Astrocyte (in vitro differentiated cells and primary cell): ENCODE results near the gene CDH1. TPM values are rescaled to one million over a fixed set of nuclear protein-coding genes. Genes with fewer than 3 reads are reported as not detected.
"Not testable (repeated sequence)": the region's sequence is repeated elsewhere in the genome, so short reads cannot be mapped to it uniquely, and the experiment has no call there.

Source experiments
- DNase-seq: peaks from one replicate; pipeline ENCODE4 v3.0.0-alpha.2; 2010; ENCODE audit warnings: low read depth
- FAIRE-seq: peaks from 2 replicates; lab custom pipeline; 2011; peaks lifted over from hg19 to GRCh38; lab: Jason Lieb, UNC
- H2AFZ ChIP-seq: 2 replicates; pipeline ENCODE4 v1.6.0; 2012; ENCODE audit warnings: low read depth, low read length, inconsistent platforms
- H3K27ac ChIP-seq: 2 replicates; pipeline ENCODE4 v1.5.1; 2011; ENCODE audit warnings: low read depth, low read length, inconsistent platforms
- H3K27me3 ChIP-seq: 2 replicates; pipeline ENCODE4 v1.6.0; 2011; ENCODE audit warnings: low read length, inconsistent platforms; ENCODE audit not compliant: insufficient read depth
- H3K36me3 ChIP-seq: 2 replicates; pipeline ENCODE4 v1.5.1; 2011; ENCODE audit warnings: low read length, inconsistent platforms; ENCODE audit not compliant: insufficient read depth
- H3K4me1 ChIP-seq: 2 replicates; pipeline ENCODE4 v1.5.1; 2011; ENCODE audit warnings: low read length, inconsistent platforms; ENCODE audit not compliant: insufficient read depth
- H3K4me2 ChIP-seq: 2 replicates; pipeline ENCODE4 v1.6.0; 2012; ENCODE audit warnings: low read length, inconsistent platforms
- H3K4me3 ChIP-seq: 2 replicates; pipeline ENCODE4 v1.5.1; 2011; ENCODE audit warnings: low read depth, mild to moderate bottlenecking, low read length, inconsistent platforms; ENCODE audit not compliant: insufficient read depth
- H3K79me2 ChIP-seq: 2 replicates; pipeline ENCODE4 v1.6.0; 2012; ENCODE audit warnings: mild to moderate bottlenecking, low read length, inconsistent platforms; ENCODE audit not compliant: insufficient read depth
- H3K9ac ChIP-seq: 2 replicates; pipeline ENCODE4 v1.6.0; 2012; ENCODE audit warnings: mild to moderate bottlenecking, low read length, inconsistent platforms
- H3K9me3 ChIP-seq: 2 replicates; pipeline ENCODE4 v1.5.1; 2012; ENCODE audit warnings: low read depth, mild to moderate bottlenecking, low read length, inconsistent platforms; ENCODE audit not compliant: insufficient read depth
- H4K20me1 ChIP-seq: 2 replicates; pipeline ENCODE4 v1.6.0; 2012; ENCODE audit warnings: low read length, inconsistent platforms; ENCODE audit not compliant: insufficient read depth
- H3K27ac Mint-ChIP-seq: one replicate; pipeline ENCODE4 v1.8.0; 2021; ENCODE audit warnings: mild to moderate bottlenecking, mixed read lengths; ENCODE audit not compliant: unreplicated experiment
- H3K27me3 Mint-ChIP-seq: one replicate; pipeline ENCODE4 v1.8.0; 2021; ENCODE audit warnings: low read depth, mixed read lengths; ENCODE audit not compliant: unreplicated experiment
- H3K36me3 Mint-ChIP-seq: one replicate; pipeline ENCODE4 v1.8.0; 2021; ENCODE audit warnings: low read depth, mixed read lengths; ENCODE audit not compliant: unreplicated experiment
- H3K4me1 Mint-ChIP-seq: one replicate; pipeline ENCODE4 v1.8.0; 2021; ENCODE audit warnings: low read depth, mixed read lengths; ENCODE audit not compliant: unreplicated experiment
- H3K4me3 Mint-ChIP-seq: one replicate; pipeline ENCODE4 v1.8.0; 2021; ENCODE audit warnings: mild to moderate bottlenecking, moderate library complexity, mixed read lengths; ENCODE audit not compliant: unreplicated experiment
- H3K9me3 Mint-ChIP-seq: one replicate; pipeline ENCODE4 v1.8.0; 2021; ENCODE audit warnings: mild to moderate bottlenecking, mixed read lengths; ENCODE audit not compliant: unreplicated experiment
- CTCF ChIP-seq: IDR thresholded peaks from 2 replicates; pipeline ENCODE4 v1.5.1; 2011; ENCODE audit warnings: low read depth, mild to moderate bottlenecking, inconsistent platforms, low read length, moderate library complexity; ENCODE audit not compliant: insufficient read depth
- EZH2 ChIP-seq: IDR thresholded peaks from 2 replicates; pipeline ENCODE4 v1.6.1; 2012; ENCODE audit warnings: mild to moderate bottlenecking, low read length, inconsistent platforms; ENCODE audit not compliant: insufficient read depth
- total RNA-seq: library from RNA; stranded (reverse); gene quantifications from 2 replicates; pipeline ENCODE4 v1.2.1, GENCODE V29; 2021

The CDH1 gene
- total RNA-seq, 1 donor from 2014 or later = 23.8 TPM

- no peak overlapping the region for H3K4me2 ChIP-seq
- no peaks in the 10 kb centered on the region for H3K27me3 ChIP-seq
- DNase-seq (no peak), FAIRE-seq (no peak)
- Mint-ChIP-seq H3K4me3 (no peak overlapping the region), H3K4me1 (no peaks in the 10 kb centered on the region), H3K27me3 (peaks cover 21% of the 10 kb centered on the region), H3K36me3 (no peaks in the 10 kb centered on the region), H3K9me3 (peaks cover 3% of the 10 kb centered on the region), H3K27ac (no peak overlapping the region)
- no peak overlapping the region for H3K9ac ChIP-seq
- H3K27ac ChIP-seq = no peak overlapping the region
- TF ChIP-seq EZH2 = no peak
- no peak for TF ChIP-seq CTCF
- no peaks in the 10 kb centered on the region for H3K36me3 ChIP-seq
- no peaks in the 10 kb centered on the region for H4K20me1 ChIP-seq
- no peaks in the 10 kb centered on the region for H3K4me1 ChIP-seq
- no peaks in the 10 kb centered on the region for H3K79me2 ChIP-seq
- no peaks in the 10 kb centered on the region for H3K9me3 ChIP-seq
- H2AFZ ChIP-seq = no peak overlapping the region
- no peak overlapping the region for H3K4me3 ChIP-seq
Observed at GRCh38 chr16:68713361-68713760, 23.7 kb upstream of the CDH1 start.

DNA sequence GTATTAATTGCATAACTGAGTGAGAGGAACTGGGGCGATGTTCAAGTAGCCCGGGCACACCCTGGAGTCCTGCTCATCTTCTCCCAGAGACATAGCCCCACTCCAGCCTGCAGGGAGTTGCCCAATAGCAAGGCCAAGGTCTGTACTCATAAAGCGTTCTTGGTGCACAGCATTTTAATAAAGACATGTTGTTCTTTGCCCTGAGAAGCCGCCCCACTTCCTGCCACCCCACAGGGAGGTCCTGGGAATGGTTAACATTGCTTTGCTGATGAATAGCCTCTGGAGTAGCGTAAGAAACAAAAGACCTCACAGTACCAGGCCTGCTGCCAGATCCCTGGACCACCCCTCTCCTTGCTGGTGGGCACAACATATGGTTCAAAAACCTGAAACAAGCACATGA is 21.6 kb upstream of the CDH1 start:
- DNase-seq = no peak
- H3K4me2 ChIP-seq = no peak overlapping the region
- Mint-ChIP-seq H3K27me3 (peaks cover 16% of the 10 kb centered on the region), H3K9me3 (no peaks in the 10 kb centered on the region), H3K36me3 (no peaks in the 10 kb centered on the region), H3K4me3 (no peak overlapping the region), H3K4me1 (no peaks in the 10 kb centered on the region), H3K27ac (no peak overlapping the region)
- H3K27ac ChIP-seq = no peak overlapping the region
- no peak overlapping the region for H3K9ac ChIP-seq
- no peak overlapping the region for H2AFZ ChIP-seq
- H3K4me3 ChIP-seq = no peak overlapping the region
- no peaks in the 10 kb centered on the region for H3K9me3 ChIP-seq
- no peak for TF ChIP-seq EZH2
- TF ChIP-seq CTCF = no peak
- H3K79me2 ChIP-seq = no peaks in the 10 kb centered on the region
- no peak for FAIRE-seq
- no peaks in the 10 kb centered on the region for H3K27me3 ChIP-seq
- H3K36me3 ChIP-seq = no peaks in the 10 kb centered on the region
- H3K4me1 ChIP-seq = no peaks in the 10 kb centered on the region
- H4K20me1 ChIP-seq = no peaks in the 10 kb centered on the region

DNA sequence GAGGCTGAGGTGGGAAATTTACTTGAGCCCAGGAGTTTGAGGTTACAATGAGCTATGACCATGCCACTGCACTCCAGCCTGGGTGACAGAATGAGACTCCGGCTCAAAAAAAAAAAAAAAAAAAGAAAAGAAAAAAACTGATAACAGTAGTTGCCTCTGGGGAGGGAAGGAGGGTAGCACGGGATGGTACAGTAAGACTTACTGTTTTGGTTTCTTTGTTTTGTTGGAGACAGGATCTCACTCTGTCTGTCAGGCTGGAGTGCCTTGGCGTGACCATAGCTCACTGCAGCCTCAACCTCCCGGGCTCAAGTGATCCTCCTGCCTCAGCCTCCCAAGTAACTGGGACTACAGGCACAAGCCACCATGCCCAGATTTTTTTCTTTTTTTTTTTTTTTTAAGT is 20.6 kb upstream of the CDH1 start:
- not testable (repeated sequence) for H2AFZ ChIP-seq, H3K9me3 Mint-ChIP-seq, H3K9me3 ChIP-seq, H3K4me3 Mint-ChIP-seq, H3K36me3 ChIP-seq, H3K27ac Mint-ChIP-seq, H4K20me1 ChIP-seq, H3K4me1 Mint-ChIP-seq, H3K27me3 ChIP-seq, H3K4me3 ChIP-seq, H3K36me3 Mint-ChIP-seq, H3K4me2 ChIP-seq, H3K9ac ChIP-seq, H3K79me2 ChIP-seq, DNase-seq, H3K4me1 ChIP-seq, H3K27ac ChIP-seq, FAIRE-seq
- peaks cover 11% of the 10 kb centered on the region for H3K27me3 Mint-ChIP-seq
